HepG2 (cell line): Measurements from ENCODE around the gene ZPR1. TPM values are rescaled to one million over a fixed set of nuclear protein-coding genes. Genes with fewer than 3 reads are reported as not detected.
A peak's percentile ranks its signal among the peaks of the same experiment; 100 is the strongest.

Experiments
- FOXA1 ChIP-seq, 2 experiments: fragments of 450-650 bp in 1 of 2; sonication (generic) in 1 of 2; formaldehyde crosslinking in 1 of 2; IDR thresholded peaks; 2 replicates each; pipeline versions ENCODE4 v1.4.0 to v1.6.1; 2016 to 2020; ENCODE audit warnings: missing genetic modification reagents in 1 of 2
- HHEX ChIP-seq: IDR thresholded peaks from 2 replicates; pipeline ENCODE4 v1.6.1; 2016; ENCODE audit warnings: control low read depth
- KDM5A ChIP-seq: fragments of 200-600 bp; sonication (generic); IDR thresholded peaks from 2 replicates; pipeline ENCODE4 v1.7.0; 2018; ENCODE audit warnings: antibody characterized with exemption, mild to moderate bottlenecking, low read length, borderline replicate concordance
- PRMT3 ChIP-seq: sonication (generic); formaldehyde crosslinking; IDR thresholded peaks from 2 replicates; pipeline ENCODE4 v1.8.1; 2022; ENCODE audit warnings: low read depth, mild to moderate bottlenecking, moderate library complexity, missing genetic modification reagents, borderline replicate concordance
- RBAK ChIP-seq: sonication (generic); formaldehyde crosslinking; IDR thresholded peaks from 2 replicates; pipeline ENCODE4 v1.5.1; 2020; ENCODE audit warnings: mild to moderate bottlenecking, missing genetic modification reagents
- RFX3 ChIP-seq: IDR thresholded peaks from 2 replicates; pipeline ENCODE4 v1.6.1; 2016; ENCODE audit warnings: missing biosample characterization, missing genetic modification reagents
- SALL2 ChIP-seq: sonication (generic); formaldehyde crosslinking; IDR thresholded peaks from 2 replicates; pipeline ENCODE4 v1.8.1; 2023; ENCODE audit warnings: mild to moderate bottlenecking, missing genetic modification reagents, inconsistent platforms
- ZFP37 ChIP-seq: sonication (generic); formaldehyde crosslinking; IDR thresholded peaks from 2 replicates; pipeline ENCODE4 v1.4.0; 2020; ENCODE audit warnings: missing genetic modification reagents, borderline replicate concordance
- ZFY ChIP-seq: sonication (generic); formaldehyde crosslinking; IDR thresholded peaks from 2 replicates; pipeline ENCODE4 v1.4.0; 2020; ENCODE audit warnings: missing genetic modification reagents
- ZKSCAN5 ChIP-seq: sonication (generic); formaldehyde crosslinking; IDR thresholded peaks from 2 replicates; pipeline ENCODE4 v1.5.1; 2020; ENCODE audit warnings: mild to moderate bottlenecking, missing genetic modification reagents
- ZNF230 ChIP-seq: sonication (generic); formaldehyde crosslinking; IDR thresholded peaks from 2 replicates; pipeline ENCODE4 v1.4.0; 2020; ENCODE audit warnings: mild to moderate bottlenecking, missing genetic modification reagents
- ZNF264 ChIP-seq: sonication (generic); formaldehyde crosslinking; IDR thresholded peaks from 2 replicates; pipeline ENCODE4 v1.4.0; 2020; ENCODE audit warnings: missing genetic modification reagents
- ZNF326 ChIP-seq: sonication (generic); formaldehyde crosslinking; IDR thresholded peaks from 2 replicates; pipeline ENCODE4 v1.4.0; 2020; ENCODE audit warnings: missing genetic modification reagents, borderline replicate concordance
- ZNF432 ChIP-seq: sonication (generic); formaldehyde crosslinking; IDR thresholded peaks from 2 replicates; pipeline ENCODE4 v1.5.0; 2020; ENCODE audit warnings: missing genetic modification reagents, mild to moderate bottlenecking, borderline replicate concordance
- ZNF550 ChIP-seq: sonication (generic); formaldehyde crosslinking; IDR thresholded peaks from 2 replicates; pipeline ENCODE4 v1.4.0; 2020; ENCODE audit warnings: mild to moderate bottlenecking, missing genetic modification reagents, borderline replicate concordance
- ZNF567 ChIP-seq: sonication (generic); formaldehyde crosslinking; IDR thresholded peaks from 2 replicates; pipeline ENCODE4 v1.8.1; 2023; ENCODE audit warnings: mild to moderate bottlenecking, missing genetic modification reagents, borderline replicate concordance
- ZNF607 ChIP-seq: sonication (generic); formaldehyde crosslinking; IDR thresholded peaks from 2 replicates; pipeline ENCODE4 v1.5.1; 2020; ENCODE audit warnings: missing genetic modification reagents, mild to moderate bottlenecking, borderline replicate concordance
- ZNF737 ChIP-seq: sonication (generic); formaldehyde crosslinking; IDR thresholded peaks from 2 replicates; pipeline ENCODE4 v1.5.0; 2020; ENCODE audit warnings: missing genetic modification reagents, mild to moderate bottlenecking, borderline replicate concordance
- ZNF891 ChIP-seq: sonication (generic); formaldehyde crosslinking; IDR thresholded peaks from 2 replicates; pipeline ENCODE4 v1.5.0; 2020; ENCODE audit warnings: mild to moderate bottlenecking, missing genetic modification reagents
- polyA plus RNA-seq, 8 experiments: library from polyadenylated mRNA; depleted of rRNA in 3 of 8; stranded (reverse) in 7 of 8; unstranded in 1 of 8; fragments of >200 nt; fragmentation: Illumina TruSeq in 4 of 8; extraction: Trizol in 4 of 8; gene quantifications; 2 replicates each; pipeline versions ENCODE4 v1.2.1 to v1.2.3, GENCODE V29; 2011 to 2016; ENCODE audit warnings: low read depth in 4 of 8, missing spikeins in 1 of 8, mixed read lengths in 1 of 8; ENCODE audit not compliant: insufficient read depth in 1 of 8
- total RNA-seq, 5 experiments: library from RNA; depleted of rRNA; stranded (reverse); fragments of >200 nt; fragmentation: Illumina TruSeq; extraction: Trizol; gene quantifications; 2 replicates each; pipeline ENCODE4 v1.2.3, GENCODE V29; 2016; ENCODE audit warnings: low read depth in 1 of 5
- TF ChIP-seq, protein P1 (sequence below): sonication (generic); formaldehyde crosslinking; IDR thresholded peaks from 2 replicates; pipeline ENCODE4 v1.4.0; 2020; ENCODE audit warnings: missing genetic modification reagents
- TF ChIP-seq, protein P2 (sequence below): sonication (generic); formaldehyde crosslinking; IDR thresholded peaks from 2 replicates; pipeline ENCODE4 v1.4.0; 2020; ENCODE audit warnings: missing genetic modification reagents
- TF ChIP-seq, protein P3 (sequence below): sonication (generic); formaldehyde crosslinking; IDR thresholded peaks from 2 replicates; pipeline ENCODE4 v1.5.0; 2020; ENCODE audit warnings: missing genetic modification reagents

The ZPR1 gene
- total and polyA plus RNA-seq, 2 of the 13 experiments (the other 11 are each of a cell fraction or from before 2014, with no cell fraction given): 40.0 to 79.3 TPM

DNA sequence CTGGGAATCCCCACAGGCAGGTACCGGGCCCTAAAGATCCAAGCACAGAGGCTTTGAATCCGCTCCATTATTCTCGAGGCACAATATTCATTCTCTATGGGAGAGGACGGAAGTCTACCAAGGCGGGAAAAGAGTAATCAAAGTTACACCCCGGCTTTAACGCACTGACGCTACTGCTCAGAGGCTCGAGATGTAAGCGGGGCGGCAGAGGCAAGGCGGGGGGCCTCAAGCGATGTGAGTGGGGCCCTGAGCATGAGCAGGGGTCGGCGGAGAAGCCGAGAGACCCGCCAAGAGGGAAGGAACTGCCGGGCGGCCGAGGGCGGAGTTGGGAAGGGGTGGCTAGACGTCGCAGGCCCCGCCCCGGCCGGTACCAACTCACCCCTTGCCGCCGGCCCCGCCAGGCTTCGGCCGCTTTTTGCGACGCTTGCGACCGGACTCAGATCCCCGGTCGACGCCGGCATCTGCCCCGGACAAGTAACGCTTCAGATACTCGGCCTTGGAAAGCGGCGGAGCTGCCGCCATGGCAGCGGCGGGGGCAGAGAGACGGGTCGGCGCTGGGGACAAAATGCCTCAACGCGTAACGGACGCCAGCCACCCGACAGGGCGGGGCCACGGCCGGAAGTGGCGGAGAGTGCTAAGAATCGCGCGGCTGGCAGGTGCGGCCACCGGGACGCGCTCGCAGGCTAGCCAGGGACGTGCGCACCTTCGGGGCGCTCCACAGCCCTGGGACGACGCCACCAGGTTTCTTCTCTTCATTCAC lies 15.2 kb downstream of the ZPR1 start, which contains the start of gene BUD13 (continued):
- TF ChIP-seq HHEX (CRISPR knock-in tag) (no peak), ZNF432 (CRISPR knock-in tag) (no peak), ZNF607 (no peak; the same call in 1 of the 2 replicates), FOXA1 (IDR thresholded peaks at IDR 0.05) (no peak), FOXA1 (CRISPR knock-in tag; IDR thresholded peaks at IDR 0.05) (peak; percentile 60), SALL2 (peak; percentile 94), RBAK (CRISPR knock-in tag) (no peak; the same call in 1 of the 2 replicates), ZKSCAN5 (no peak), ZNF737 (CRISPR knock-in tag) (no peak), ZNF230 (CRISPR knock-in tag) (peak; percentile 81; the same call in 1 of the 2 replicates), PRMT3 (CRISPR knock-in tag) (no peak), KDM5A (peak; percentile 97), ZFP37 (peak; percentile 86), ZNF567 (CRISPR knock-in tag) (no peak), ZNF891 (CRISPR knock-in tag) (peak; percentile 98), ZNF326 (CRISPR knock-in tag) (no peak), ZNF550 (CRISPR knock-in tag) (no peak), ZFY (CRISPR knock-in tag) (peak; percentile 93), ZNF264 (CRISPR knock-in tag) (peak; percentile 78; the same call in 1 of the 2 replicates), RFX3 (peak; percentile 58; the same call in 1 of the 2 replicates)
- TF ChIP-seq, protein P1, sequence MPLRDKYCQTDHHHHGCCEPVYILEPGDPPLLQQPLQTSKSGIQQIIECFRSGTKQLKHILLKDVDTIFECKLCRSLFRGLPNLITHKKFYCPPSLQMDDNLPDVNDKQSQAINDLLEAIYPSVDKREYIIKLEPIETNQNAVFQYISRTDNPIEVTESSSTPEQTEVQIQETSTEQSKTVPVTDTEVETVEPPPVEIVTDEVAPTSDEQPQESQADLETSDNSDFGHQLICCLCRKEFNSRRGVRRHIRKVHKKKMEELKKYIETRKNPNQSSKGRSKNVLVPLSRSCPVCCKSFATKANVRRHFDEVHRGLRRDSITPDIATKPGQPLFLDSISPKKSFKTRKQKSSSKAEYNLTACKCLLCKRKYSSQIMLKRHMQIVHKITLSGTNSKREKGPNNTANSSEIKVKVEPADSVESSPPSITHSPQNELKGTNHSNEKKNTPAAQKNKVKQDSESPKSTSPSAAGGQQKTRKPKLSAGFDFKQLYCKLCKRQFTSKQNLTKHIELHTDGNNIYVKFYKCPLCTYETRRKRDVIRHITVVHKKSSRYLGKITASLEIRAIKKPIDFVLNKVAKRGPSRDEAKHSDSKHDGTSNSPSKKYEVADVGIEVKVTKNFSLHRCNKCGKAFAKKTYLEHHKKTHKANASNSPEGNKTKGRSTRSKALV (CRISPR knock-in tag): peak; percentile 74
- TF ChIP-seq, protein P2, sequence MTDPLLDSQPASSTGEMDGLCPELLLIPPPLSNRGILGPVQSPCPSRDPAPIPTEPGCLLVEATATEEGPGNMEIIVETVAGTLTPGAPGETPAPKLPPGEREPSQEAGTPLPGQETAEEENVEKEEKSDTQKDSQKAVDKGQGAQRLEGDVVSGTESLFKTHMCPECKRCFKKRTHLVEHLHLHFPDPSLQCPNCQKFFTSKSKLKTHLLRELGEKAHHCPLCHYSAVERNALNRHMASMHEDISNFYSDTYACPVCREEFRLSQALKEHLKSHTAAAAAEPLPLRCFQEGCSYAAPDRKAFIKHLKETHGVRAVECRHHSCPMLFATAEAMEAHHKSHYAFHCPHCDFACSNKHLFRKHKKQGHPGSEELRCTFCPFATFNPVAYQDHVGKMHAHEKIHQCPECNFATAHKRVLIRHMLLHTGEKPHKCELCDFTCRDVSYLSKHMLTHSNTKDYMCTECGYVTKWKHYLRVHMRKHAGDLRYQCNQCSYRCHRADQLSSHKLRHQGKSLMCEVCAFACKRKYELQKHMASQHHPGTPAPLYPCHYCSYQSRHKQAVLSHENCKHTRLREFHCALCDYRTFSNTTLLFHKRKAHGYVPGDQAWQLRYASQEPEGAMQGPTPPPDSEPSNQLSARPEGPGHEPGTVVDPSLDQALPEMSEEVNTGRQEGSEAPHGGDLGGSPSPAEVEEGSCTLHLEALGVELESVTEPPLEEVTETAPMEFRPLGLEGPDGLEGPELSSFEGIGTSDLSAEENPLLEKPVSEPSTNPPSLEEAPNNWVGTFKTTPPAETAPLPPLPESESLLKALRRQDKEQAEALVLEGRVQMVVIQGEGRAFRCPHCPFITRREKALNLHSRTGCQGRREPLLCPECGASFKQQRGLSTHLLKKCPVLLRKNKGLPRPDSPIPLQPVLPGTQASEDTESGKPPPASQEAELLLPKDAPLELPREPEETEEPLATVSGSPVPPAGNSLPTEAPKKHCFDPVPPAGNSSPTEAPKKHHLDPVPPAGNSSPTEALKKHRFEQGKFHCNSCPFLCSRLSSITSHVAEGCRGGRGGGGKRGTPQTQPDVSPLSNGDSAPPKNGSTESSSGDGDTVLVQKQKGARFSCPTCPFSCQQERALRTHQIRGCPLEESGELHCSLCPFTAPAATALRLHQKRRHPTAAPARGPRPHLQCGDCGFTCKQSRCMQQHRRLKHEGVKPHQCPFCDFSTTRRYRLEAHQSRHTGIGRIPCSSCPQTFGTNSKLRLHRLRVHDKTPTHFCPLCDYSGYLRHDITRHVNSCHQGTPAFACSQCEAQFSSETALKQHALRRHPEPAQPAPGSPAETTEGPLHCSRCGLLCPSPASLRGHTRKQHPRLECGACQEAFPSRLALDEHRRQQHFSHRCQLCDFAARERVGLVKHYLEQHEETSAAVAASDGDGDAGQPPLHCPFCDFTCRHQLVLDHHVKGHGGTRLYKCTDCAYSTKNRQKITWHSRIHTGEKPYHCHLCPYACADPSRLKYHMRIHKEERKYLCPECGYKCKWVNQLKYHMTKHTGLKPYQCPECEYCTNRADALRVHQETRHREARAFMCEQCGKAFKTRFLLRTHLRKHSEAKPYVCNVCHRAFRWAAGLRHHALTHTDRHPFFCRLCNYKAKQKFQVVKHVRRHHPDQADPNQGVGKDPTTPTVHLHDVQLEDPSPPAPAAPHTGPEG (CRISPR knock-in tag): peak; percentile 85
- TF ChIP-seq, protein P3, sequence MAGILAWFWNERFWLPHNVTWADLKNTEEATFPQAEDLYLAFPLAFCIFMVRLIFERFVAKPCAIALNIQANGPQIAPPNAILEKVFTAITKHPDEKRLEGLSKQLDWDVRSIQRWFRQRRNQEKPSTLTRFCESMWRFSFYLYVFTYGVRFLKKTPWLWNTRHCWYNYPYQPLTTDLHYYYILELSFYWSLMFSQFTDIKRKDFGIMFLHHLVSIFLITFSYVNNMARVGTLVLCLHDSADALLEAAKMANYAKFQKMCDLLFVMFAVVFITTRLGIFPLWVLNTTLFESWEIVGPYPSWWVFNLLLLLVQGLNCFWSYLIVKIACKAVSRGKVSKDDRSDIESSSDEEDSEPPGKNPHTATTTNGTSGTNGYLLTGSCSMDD (CRISPR knock-in tag): no peak
